Measurements from ENCODE around the gene B3GALT4. TPM values are rescaled to one million over a fixed set of nuclear protein-coding genes. Genes with fewer than 3 reads are reported as not detected.

B3GALT4 gene
- total RNA-seq, 1 experiment from 2014 or later, result not detected

DNA sequence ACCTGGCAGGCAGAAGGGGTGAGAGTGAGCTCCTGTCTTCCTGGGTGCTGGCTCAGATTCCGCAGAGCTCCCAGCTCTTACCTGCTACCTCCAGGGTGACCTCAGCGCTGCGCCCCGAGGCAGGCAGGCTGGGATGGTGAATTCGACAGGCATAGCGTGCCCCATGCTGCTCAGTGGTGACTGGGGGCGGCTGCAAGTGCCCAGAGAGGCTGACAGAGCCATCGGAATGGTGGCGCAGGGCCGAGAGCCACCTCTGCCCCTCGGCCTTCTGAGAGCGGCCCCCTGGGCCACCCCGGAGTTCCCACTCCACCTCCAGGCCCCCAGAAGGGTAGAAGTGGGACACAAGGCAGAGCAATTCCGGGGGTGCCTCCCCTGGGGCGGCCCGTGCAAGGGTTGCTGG lies 27.3 kb downstream of the B3GALT4 start:
- in situ Hi-C loops (cut with HindIII; ENCODE audit: low pct_unique_long_range_greater_than_20kb, low sequenced_read_pairs), result no loop called here
- no peak for DNase-seq (ENCODE audit: low read depth)

DNA sequence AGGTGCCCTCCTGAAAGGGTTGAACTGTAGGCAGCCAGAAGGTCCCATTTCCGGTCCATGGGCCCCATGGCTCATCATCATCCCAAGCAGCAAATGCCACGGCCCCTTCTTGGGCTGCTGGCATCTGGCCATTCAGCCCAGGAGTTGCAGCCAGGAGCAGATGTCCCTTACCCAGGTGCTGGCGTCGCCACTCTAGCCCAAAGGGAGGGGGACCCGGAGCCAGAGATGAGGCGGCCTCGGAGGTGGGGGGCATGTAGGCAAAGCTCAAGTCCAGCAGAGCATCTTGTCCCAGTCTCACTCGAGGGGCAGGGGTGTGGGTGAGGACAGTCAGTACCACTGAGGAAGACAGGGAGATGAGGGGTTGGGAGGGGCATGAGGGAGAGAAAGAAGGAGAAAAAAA lies 28.1 kb downstream of the B3GALT4 start:
- DNase-seq (ENCODE audit: low read depth), result no peak
- in situ Hi-C loops (cut with HindIII; ENCODE audit: low pct_unique_long_range_greater_than_20kb, low sequenced_read_pairs), result no loop called here

DNA sequence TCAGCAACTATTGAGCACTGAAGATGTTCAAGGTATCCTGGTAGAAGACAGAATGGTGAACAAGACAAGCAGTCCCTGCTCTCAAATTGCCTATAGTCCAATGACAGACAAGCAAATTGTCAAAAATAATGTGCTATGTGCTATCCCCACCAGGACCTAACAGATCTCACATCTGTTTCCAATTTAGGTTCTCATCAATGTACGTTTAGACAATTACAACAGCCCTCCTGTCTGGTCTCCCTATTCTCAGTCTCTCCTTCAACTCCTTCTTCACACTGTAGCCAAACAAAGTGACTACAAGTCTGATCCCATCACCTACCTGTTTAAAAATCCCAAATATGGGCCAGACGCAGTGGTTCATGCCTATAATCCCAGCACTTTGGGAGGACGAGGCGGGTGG lies 29.4 kb downstream of the B3GALT4 start:
- in situ Hi-C loops (cut with HindIII; ENCODE audit: low pct_unique_long_range_greater_than_20kb, low sequenced_read_pairs), result no loop called here
- no peak for DNase-seq (ENCODE audit: low read depth)

DNA sequence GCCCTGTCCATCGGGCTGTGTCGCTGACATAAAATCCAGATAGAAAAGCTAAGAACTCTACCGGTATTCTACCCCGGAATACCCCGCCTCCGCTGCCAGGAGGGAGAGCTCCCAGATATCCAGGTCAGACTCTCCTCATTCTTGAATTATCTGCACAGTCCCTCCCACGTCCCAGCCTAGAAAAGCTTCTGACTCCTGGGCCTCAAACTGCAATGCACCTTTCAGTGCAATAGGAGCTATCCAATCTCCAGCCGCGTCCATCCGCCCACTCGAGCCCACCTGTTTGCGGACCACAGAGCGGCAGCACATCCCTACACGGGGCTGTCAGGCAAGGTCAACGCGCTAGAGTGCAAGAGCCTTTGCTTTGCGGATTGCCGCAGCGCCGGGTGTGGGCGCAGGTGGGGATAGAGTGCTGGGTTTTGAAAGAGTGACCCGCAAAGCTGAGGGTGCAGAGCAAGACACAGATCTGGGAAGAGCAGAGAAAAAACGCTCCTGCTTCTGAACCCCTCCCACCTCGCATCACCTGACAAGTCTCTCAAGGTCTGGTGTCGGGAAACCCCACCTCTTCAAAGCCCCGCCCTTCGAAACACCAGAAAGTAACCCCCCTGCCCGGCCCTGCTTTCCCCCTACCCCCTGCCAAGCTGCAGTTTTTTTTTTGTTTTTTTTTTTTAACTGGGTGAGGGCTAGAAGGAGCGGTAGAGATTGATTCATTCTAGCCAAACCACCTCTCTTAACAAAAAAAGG lies 35.6 kb downstream of the B3GALT4 start:
- in situ Hi-C loops (cut with HindIII; ENCODE audit: low pct_unique_long_range_greater_than_20kb, low sequenced_read_pairs), result no loop called here
- DNase-seq (ENCODE audit: low read depth), result peak; percentile 75

DNA sequence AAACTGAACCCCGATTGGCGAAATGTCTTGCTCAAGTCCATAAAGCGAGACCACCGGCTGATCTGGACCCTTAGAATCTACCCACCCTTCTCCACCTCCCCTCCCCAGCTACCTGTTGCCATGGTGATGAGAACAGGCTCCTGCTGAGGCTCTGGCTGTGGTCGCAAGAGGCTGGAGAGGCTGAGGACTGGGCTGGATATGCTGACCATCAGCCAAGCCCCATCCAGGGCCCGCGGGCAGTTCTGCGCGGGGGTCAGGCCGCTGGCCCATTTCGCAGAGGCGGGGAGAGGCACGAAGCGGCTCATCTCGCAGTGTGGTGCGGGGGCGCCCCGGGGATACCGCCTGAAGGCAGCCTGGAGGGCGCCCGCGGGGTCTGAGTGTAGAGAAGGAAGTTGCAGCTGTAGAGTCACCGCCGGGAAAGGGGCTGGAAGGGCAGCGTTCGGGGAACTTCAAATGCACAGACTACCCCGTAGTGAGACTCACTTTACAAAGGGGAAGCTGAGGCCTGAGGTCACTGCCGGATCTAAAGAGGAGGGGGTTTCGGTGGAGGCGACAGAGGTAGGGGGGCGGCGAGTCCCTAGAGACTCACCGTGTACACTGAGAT lies 36.3 kb downstream of the B3GALT4 start:
- in situ Hi-C loops (cut with HindIII; ENCODE audit: low pct_unique_long_range_greater_than_20kb, low sequenced_read_pairs), result no loop called here
- DNase-seq (ENCODE audit: low read depth), result peak; percentile 41

DNA sequence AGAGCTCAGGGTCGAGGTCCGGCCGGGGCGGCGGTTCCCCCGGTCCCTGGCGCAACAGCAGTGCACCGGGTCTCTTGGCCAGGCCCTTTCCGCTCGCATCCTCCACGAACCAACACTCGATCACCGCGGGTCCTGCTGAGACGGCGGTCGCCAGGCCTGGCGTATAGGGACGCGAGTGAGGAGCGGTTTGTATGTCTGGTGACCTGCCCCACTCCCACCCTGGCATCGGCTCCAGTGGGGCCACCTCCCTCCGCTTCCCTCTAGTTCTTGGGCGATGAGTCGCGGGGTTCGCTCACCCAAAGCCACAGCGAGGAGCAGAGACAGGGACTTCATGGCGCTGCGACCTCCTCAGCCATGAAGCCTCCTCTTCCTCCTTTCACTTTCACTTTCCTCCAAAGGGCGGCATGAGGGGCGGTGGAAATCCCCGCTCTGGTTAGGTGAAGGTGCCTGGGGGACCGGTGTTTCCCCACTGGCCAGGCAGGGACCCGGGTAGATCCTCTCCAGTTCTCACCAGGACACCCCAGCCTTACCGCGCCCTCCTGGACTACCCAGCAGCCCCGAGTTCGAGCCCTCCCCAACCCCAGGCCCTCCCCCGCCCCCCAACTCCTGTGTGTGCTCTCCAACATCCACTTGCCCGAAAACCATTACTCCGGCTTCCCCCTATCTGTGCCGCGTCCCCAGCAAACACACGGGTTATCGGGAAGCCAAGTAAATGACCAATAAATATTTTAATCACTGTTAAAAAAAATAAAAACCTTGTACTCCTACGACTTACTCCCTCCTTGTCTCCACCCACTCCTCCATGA lies 37.0 kb downstream of the B3GALT4 start, which contains the start of gene TAPBP:
Gene TAPBP, minus strand, starts transcription at position 370 of the 806 bp plus-strand sequence. Its CDS starts 37 bp downstream, at position 333.
- peak; percentile 81 for DNase-seq (ENCODE audit: low read depth)
- in situ Hi-C loops (cut with HindIII; ENCODE audit: low pct_unique_long_range_greater_than_20kb, low sequenced_read_pairs), result no loop called here

DNA sequence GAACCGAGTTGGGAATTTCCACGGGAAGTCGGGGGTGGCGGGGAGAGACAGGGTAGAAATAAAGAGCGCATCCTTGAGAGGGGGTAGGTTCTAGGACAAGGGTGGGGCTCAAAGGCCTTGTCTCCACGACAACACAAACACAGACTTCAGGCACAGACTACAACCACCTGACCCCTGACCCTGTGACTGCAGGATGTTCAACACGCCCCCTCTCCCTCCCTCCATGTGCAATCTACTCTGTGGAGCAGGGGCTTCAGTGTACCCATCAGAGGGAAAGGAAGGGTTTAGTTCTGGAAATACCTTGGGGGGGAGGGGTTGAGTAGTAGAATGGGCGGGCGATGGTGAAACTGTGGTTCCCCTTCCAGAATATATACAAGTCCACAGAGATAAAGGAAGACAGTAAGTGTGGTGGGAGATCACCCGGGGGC lies 37.6 kb downstream of the B3GALT4 start:
- in situ Hi-C loops (cut with HindIII; ENCODE audit: low pct_unique_long_range_greater_than_20kb, low sequenced_read_pairs), result no loop called here
- DNase-seq (ENCODE audit: low read depth), result peak; percentile 96

DNA sequence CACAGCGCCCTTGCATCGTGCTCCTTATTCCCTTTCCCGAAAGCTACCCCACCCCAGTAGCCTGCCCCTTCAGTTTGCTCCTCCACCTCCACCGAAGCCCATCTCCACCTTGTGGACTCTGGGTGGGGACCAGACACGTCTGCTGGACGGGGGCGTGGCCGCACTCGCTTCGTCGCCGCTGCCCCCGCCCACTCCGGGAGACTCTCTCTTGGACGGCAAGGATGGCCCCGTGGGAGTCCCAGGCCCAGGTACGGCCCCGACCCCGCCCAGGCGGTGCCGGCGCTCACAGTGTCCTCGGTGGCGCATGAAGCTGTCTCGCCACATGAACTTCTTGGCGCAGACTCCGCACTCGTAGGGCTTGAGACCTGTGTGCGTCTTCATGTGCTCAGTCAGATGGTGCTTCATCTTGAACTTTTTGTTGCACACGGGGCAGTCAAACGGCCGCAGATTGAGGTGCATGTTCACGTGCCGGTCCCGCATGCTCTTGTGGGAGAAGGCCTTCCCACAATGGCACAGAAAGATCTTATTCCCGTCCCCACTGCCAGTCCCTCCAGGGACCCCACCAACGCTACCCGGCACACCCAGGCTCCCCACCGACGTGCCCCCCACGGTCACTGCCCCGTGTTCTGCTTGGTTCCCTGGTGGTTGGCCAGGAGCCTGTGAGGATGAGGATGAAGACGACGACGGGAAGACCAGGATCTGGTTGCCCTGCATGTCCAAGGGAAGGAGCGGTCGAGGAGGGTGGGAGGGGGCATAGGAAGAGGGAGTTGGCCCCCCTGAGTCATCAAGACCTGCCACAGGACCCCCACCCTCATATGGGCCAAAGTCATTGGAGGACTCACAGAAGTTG lies 38.2 kb downstream of the B3GALT4 start:
- in situ Hi-C loops (cut with HindIII; ENCODE audit: low pct_unique_long_range_greater_than_20kb, low sequenced_read_pairs), result no loop called here
- peak; percentile 79 for DNase-seq (ENCODE audit: low read depth)

DNA sequence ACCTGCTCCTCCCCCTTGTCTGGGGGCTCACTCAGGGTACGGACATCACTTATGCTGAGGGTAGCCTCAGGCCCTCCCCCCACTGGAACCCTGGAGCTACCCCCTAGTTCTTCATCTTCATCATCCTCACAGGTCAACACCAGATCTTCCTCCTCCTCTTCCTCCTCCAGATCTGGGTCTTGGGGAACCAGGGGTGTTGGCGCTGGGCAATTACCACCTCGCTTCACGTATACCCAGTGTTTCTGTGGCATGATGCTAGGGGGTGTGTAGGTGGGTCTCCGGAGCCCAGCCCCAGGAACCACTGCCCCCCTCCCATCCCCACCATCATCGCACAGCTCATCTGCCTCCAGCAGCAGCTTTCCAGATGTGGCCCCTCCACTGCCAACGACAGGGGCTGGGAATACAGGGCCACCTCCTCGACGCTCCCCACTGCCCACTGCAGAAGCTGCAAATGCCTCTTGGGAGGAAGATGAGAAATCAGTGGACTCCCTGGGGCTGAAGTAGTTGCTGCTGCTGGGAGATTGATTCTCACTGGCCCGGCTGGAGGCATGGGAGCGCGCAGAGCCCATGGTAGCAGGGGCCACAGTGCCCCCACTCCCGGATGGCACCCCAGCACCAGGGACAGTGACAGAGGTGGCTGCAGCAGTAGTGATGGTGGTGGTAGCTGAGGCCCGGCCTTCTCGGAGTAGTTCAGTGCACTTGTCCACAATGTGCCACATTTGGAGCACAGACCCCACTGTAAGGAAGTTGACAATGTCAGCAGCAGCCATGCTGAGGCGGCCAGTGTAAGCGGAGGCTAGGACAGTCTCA lies 39.1 kb downstream of the B3GALT4 start:
- in situ Hi-C loops (cut with HindIII; ENCODE audit: low pct_unique_long_range_greater_than_20kb, low sequenced_read_pairs), result no loop called here
- DNase-seq (ENCODE audit: low read depth), result no peak

DNA sequence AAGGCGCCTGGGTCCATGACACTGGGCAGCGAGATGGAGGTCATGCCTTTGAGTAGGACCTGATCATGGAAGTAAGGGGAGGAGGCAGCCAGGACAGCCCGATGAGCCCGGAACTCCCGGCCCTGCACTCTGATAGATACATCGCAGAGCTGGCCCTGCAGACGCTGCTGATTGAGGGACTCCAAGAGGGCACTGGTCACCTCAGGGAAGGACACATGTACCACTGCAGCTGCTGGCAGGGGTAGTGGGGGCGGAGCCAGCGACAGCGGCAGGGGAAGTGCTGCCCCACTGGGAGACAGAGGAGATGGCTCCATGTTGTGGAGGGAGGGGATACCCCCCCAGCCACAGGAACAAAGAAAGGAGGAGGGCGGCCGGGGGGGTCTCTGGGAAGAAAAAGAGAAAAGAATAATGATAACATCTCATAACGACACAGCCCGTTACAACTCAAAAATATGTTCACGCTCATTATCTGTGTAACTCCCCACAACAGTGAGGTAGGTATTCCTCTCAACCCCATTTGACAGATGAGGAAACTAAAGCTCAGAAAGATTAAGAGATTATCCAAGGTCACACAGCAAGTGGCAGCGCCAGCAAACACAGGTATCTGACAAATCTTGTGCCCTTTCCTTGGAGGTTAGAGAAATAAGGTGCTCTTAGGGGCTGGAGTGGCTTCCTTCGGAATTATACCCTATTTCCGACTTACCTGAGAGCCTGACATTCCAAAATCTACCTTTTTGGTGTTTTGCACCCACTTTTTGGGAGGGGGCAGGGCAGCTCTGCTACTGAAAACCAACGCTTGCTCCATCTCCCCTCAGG lies 39.9 kb downstream of the B3GALT4 start:
- in situ Hi-C loops (cut with HindIII; ENCODE audit: low pct_unique_long_range_greater_than_20kb, low sequenced_read_pairs), result no loop called here
- no peak for DNase-seq (ENCODE audit: low read depth)

DNA sequence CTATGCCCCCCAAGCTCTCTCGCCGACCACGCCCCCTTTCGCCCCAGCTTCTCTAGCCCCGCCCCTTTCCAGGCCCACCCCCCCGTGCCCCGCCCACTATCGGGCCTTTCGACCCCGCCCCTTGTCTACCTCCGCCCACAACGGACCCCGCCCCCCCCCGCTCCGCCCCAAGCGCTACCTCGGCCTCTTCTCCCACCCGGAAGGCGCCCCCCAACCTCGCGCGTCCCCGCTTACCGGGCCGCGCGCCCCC lies 40.4 kb downstream of the B3GALT4 start:
- no peak for DNase-seq (ENCODE audit: low read depth)
- in situ Hi-C loops (cut with HindIII; ENCODE audit: low pct_unique_long_range_greater_than_20kb, low sequenced_read_pairs), result no loop called here

DNA sequence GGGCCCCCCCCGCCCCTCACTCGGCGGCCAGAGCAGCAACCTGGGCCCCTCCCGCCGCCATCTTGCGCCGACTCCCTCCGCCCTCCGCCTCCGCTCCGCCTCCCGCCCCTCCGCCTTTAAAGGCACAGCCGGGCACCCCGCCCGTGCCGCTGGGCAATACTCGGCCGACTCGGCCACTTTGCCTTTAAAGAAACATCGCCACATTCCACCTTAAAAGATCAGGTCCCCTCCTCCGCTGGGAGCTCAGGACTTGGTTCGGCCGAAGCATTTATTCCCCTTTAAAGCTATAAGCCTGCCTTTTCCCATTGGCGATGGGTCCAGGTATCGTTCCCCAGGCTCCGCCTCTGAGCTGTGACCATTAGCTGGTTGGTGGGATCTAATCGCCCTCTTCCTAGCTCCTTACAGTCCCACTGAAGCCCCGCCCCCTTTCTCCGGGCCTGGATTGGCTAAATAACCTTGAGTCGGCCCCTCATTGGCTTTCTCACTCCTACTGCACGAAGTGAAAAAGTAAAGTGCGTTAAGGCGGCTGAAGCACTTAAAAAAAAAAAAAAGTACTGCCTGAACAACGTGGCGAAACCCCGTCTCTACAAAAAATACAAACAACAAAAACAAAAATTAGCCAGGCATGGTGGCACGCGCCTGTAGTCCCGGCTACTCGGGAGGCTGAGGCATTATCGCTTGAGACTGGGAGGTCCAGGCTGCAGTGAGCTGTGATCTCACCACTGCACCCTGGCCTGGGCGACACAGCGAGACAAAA lies 40.9 kb downstream of the B3GALT4 start, which contains the start of gene ZBTB22:
Gene ZBTB22, minus strand, starts transcription at position 76 of the 757 bp plus-strand sequence. CDS start 828 bp downstream, outside the sequence.
- in situ Hi-C loops (cut with HindIII; ENCODE audit: low pct_unique_long_range_greater_than_20kb, low sequenced_read_pairs), result no loop called here
- peak; percentile 99 for DNase-seq (ENCODE audit: low read depth)

DNA sequence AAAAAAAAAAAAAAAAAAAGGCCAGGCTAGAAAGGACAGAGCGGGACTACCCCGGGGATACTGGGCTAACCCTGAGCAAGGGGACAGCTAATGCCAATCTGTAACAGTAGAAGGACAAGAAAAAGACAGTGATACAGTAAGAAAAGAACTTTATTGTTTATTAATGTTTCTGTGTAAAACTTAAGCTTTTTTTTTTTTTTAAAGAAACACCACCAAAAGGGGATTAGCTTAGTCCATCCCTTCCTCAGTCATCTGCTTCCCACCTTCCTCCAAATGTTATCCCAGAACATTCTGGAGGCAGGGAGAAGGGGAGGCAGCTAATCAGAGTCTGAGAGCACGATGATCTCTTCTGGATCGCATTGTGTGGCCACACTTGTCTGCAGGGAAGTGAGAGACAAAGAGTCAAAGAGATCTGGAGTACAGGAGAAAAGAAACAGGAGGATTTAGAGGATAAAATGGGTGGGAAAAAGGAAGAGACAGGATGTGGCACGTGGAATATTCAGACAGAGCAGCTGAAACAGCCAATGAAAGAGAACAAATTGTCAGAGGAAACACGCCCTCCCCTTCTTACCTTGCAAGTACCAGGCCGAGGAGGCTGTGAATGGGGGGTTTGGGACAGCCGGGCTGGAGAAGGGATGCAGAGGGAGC lies 41.6 kb downstream of the B3GALT4 start:
- no peak for DNase-seq (ENCODE audit: low read depth)
- in situ Hi-C loops (cut with HindIII; ENCODE audit: low pct_unique_long_range_greater_than_20kb, low sequenced_read_pairs), result no loop called here

DNA sequence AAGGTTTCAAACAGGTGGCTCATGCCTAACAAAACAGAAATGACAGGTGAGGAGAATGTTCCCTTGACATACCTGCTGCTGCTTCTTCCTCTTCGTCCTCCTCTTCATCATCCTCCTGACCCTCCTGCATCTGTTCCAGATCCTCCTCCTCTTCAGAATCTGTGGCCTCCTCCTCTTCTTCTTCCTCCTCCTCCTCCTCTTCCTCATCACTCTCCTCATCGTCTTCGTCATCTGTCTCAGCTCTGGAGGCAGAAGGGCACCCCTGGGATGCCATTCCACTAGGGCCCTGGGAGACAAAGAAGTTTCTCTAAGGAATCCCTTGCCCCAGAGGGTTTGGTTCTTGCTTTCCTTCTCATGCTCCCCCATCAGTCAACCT lies 43.0 kb downstream of the B3GALT4 start:
- in situ Hi-C loops (cut with HindIII; ENCODE audit: low pct_unique_long_range_greater_than_20kb, low sequenced_read_pairs), result no loop called here
- DNase-seq (ENCODE audit: low read depth), result no peak

DNA sequence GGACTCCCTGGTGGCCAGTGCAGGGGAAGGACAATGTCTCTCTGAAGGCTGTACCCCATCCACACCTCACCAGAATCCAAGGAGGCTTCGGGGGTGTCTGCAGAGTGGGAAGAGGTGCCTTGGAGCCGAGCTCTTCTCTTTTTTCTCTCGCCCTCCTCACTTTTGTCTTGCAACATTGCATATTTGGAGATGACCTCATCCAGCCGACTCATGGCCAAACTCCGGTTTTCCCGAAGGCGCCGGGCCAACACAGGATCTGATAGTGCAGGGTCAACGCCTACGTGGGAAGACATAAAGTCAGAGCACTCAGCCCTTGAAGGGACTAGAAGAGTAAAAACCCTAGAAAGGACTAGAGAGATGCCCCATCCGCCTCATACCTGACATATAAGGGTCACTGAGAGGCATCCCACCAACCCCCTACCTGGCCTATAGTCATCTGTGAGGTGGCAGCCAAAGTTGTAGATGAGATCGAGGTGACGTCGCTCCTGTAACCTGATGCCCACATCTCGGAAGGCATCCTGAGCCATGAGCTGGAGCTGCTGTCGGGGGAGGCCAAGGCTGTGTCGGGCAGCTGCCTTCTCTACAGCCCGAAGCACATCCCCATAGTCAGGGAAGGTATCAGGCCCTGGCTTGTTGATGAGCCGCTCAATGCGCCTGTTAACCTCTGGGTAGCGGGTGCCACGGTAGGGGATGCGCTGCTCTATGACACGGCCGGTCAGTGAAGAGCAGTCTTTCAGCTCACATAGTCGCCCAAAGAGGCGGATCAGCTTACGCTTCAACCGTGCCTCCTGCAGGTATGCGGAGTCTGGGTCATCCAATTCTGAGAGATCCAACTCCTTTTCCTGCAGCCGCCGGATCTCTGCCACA lies 43.6 kb downstream of the B3GALT4 start:
- in situ Hi-C loops (cut with HindIII; ENCODE audit: low pct_unique_long_range_greater_than_20kb, low sequenced_read_pairs), result no loop called here
- peak; percentile 45 for DNase-seq (ENCODE audit: low read depth)
